Vagina (tissue), 2 donors: ENCODE measurements around the gene RFESD. TPM values are rescaled to one million over a fixed set of nuclear protein-coding genes. Genes with fewer than 3 reads are reported as not detected.

Experiments used
- DNase-seq, 2 donors: peaks; one replicate each; pipeline ENCODE4 v3.0.0-alpha.2; 2017; ENCODE audit errors: extremely low spot score in 2 of 2
- H3K27ac ChIP-seq: fragments of 200-600 bp; sonication (generic); one replicate; pipeline ENCODE4 v1.5.1; 2019
- H3K27me3 ChIP-seq: fragments of 200-600 bp; sonication (generic); one replicate; pipeline ENCODE4 v1.5.1; 2019
- H3K36me3 ChIP-seq, 2 donors: fragments of 200-600 bp; sonication (generic); one replicate each; pipeline ENCODE4 v1.5.1; 2017 to 2019
- H3K4me1 ChIP-seq: fragments of 200-600 bp; sonication (generic); one replicate; pipeline ENCODE4 v1.5.1; 2019
- H3K4me3 ChIP-seq, 2 donors: fragments of 200-600 bp; sonication (generic); 1 replicate in 1 of 2; 2 replicates in 1 of 2; pipeline ENCODE4 v1.5.1; 2016 to 2019
- H3K9me3 ChIP-seq: fragments of 200-600 bp; sonication (generic); one replicate; pipeline ENCODE4 v1.5.1; 2019
- POLR2A ChIP-seq, 2 donors: fragments of 450-650 bp; IDR thresholded peaks; one replicate each; pipeline ENCODE4 v1.6.1; 2017; ENCODE audit warnings: antibody characterized with exemption in 2 of 2, mild to moderate bottlenecking in 2 of 2, moderate library complexity in 2 of 2
- POLR2AphosphoS5 ChIP-seq, 2 donors: sonication (generic); formaldehyde crosslinking; IDR thresholded peaks; one replicate each; pipeline ENCODE4 v1.9.0; 2017; ENCODE audit warnings: antibody characterized with exemption in 2 of 2, mild to moderate bottlenecking in 2 of 2, low read depth in 1 of 2; ENCODE audit not compliant: insufficient read depth in 1 of 2
- intact Hi-C: fragments of 100-400 bp; cut with DNase I; formaldehyde crosslinking; loops from one replicate; pipeline ENCODE4 v1.15.1; 2023
- total RNA-seq: library from RNA; depleted of rRNA; stranded (reverse); fragments of >200 nt; gene quantifications from one replicate; pipeline ENCODE4 v1.2.3, GENCODE V29; 2016
- TF ChIP-seq, protein P1 (sequence below), 3 experiments: fragments of 450-650 bp in 2 of 3; fragments of 200-600 bp in 1 of 3; sonication (generic) in 1 of 3; IDR thresholded peaks; one replicate each; pipeline ENCODE4 v1.5.1; 2017 to 2019; ENCODE audit warnings: antibody characterized with exemption in 3 of 3, mild to moderate bottlenecking in 2 of 3, moderate library complexity in 2 of 3

RFESD gene
- total RNA-seq, 1 donor from 2014 or later: 1.2 TPM

DNA sequence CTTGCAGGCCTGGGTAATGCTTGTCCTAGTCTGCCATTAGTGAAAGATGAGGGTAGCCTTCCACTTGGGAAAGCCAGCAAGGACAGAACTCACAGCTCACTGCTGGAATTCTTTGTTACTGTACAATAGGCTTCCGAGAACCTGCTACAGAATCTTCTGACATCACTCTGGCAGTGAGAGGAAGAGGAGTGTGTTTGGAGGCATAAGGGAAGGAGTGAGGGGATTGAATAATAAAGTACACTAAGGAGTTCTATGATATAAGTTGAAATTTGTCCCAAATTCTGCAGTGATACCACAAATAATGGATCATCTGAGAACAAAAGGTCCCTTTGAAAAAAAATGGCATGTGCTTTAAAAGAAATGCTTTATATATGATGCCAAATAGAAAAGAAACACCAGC is 36.3 kb downstream of the RFESD start, which contains the start of gene SPATA9:
Gene SPATA9 (minus strand): TSS at position 101 of the 400 bp plus-strand sequence. CDS start 137 bp downstream, outside the sequence.
- Histone ChIP-seq H3K4me3 (no peak within 1 kb of the TSS), H3K27me3 (no peaks in the 10 kb centered on the region), H3K36me3 (no peaks in the 10 kb centered on the region), H3K4me1 (no peaks in the 10 kb centered on the region), H3K9me3 (no peaks in the 10 kb centered on the region), H3K27ac (no peak within 1 kb of the TSS)
- intact Hi-C loops: no loop called here
- no peak for TF ChIP-seq POLR2A (IDR thresholded peaks at IDR 0.05)
- TF ChIP-seq POLR2AphosphoS5 (IDR thresholded peaks at IDR 0.05; ENCODE audit: insufficient read depth in 1 of 2, low read depth in 1 of 2): no peak
- TF ChIP-seq, protein P1, sequence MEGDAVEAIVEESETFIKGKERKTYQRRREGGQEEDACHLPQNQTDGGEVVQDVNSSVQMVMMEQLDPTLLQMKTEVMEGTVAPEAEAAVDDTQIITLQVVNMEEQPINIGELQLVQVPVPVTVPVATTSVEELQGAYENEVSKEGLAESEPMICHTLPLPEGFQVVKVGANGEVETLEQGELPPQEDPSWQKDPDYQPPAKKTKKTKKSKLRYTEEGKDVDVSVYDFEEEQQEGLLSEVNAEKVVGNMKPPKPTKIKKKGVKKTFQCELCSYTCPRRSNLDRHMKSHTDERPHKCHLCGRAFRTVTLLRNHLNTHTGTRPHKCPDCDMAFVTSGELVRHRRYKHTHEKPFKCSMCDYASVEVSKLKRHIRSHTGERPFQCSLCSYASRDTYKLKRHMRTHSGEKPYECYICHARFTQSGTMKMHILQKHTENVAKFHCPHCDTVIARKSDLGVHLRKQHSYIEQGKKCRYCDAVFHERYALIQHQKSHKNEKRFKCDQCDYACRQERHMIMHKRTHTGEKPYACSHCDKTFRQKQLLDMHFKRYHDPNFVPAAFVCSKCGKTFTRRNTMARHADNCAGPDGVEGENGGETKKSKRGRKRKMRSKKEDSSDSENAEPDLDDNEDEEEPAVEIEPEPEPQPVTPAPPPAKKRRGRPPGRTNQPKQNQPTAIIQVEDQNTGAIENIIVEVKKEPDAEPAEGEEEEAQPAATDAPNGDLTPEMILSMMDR (IDR thresholded peaks at IDR 0.05): no peak
- DNase-seq: no peak

- no peaks in the 10 kb centered on the region for H3K9me3 ChIP-seq
- intact Hi-C loops: no loop called here
- no peak for TF ChIP-seq POLR2A (IDR thresholded peaks at IDR 0.05)
- TF ChIP-seq, protein P1 (IDR thresholded peaks at IDR 0.05): no peak
- no peak for TF ChIP-seq POLR2AphosphoS5 (IDR thresholded peaks at IDR 0.05; ENCODE audit: insufficient read depth in 1 of 2, low read depth in 1 of 2)
- H3K4me1 ChIP-seq: no peaks in the 10 kb centered on the region
- no peak for DNase-seq
- H3K27ac ChIP-seq: no peak overlapping the region
- no peaks in the 10 kb centered on the region for H3K36me3 ChIP-seq
- H3K4me3 ChIP-seq: no peak overlapping the region
- no peaks in the 10 kb centered on the region for H3K27me3 ChIP-seq
Measured at GRCh38 chr5:95684361-95684760, 37.8 kb downstream of the RFESD start.

- no peak for DNase-seq
- Histone ChIP-seq H3K27ac (no peak overlapping the region), H3K9me3 (no peaks in the 10 kb centered on the region), H3K4me3 (no peak overlapping the region), H3K4me1 (no peaks in the 10 kb centered on the region), H3K36me3 (no peaks in the 10 kb centered on the region), H3K27me3 (no peaks in the 10 kb centered on the region)
- intact Hi-C loops: no loop called here
- no peak for TF ChIP-seq POLR2A (IDR thresholded peaks at IDR 0.05)
- TF ChIP-seq, protein P1 (IDR thresholded peaks at IDR 0.05): no peak
Measured at GRCh38 chr5:95686651-95687050, 40.1 kb downstream of the RFESD start.

GRCh38 chr5:95689680-95690079 is 43.1 kb downstream of the RFESD start:
- Histone ChIP-seq H3K36me3 (no peaks in the 10 kb centered on the region), H3K4me1 (no peaks in the 10 kb centered on the region), H3K27me3 (no peaks in the 10 kb centered on the region), H3K4me3 (no peak overlapping the region), H3K9me3 (no peaks in the 10 kb centered on the region), H3K27ac (no peak overlapping the region)
- intact Hi-C loops: no loop called here
- DNase-seq: no peak
- TF ChIP-seq, protein P1 (IDR thresholded peaks at IDR 0.05): no peak
- TF ChIP-seq POLR2A (IDR thresholded peaks at IDR 0.05) (no peak), POLR2AphosphoS5 (IDR thresholded peaks at IDR 0.05; ENCODE audit: insufficient read depth in 1 of 2, low read depth in 1 of 2) (no peak)

GRCh38 chr5:95690333-95690732 is 43.8 kb downstream of the RFESD start:
- TF ChIP-seq POLR2AphosphoS5 (IDR thresholded peaks at IDR 0.05; ENCODE audit: insufficient read depth in 1 of 2, low read depth in 1 of 2) (no peak), POLR2A (IDR thresholded peaks at IDR 0.05) (no peak)
- TF ChIP-seq, protein P1 (IDR thresholded peaks at IDR 0.05): no peak
- intact Hi-C loops: no loop called here
- no peak overlapping the region for H3K4me3 ChIP-seq
- no peaks in the 10 kb centered on the region for H3K4me1 ChIP-seq
- no peaks in the 10 kb centered on the region for H3K36me3 ChIP-seq
- H3K27ac ChIP-seq: no peak overlapping the region
- no peaks in the 10 kb centered on the region for H3K27me3 ChIP-seq
- no peak for DNase-seq
- no peaks in the 10 kb centered on the region for H3K9me3 ChIP-seq
